Measurements from ENCODE around the gene MAP4K4.

The MAP4K4 gene

DNA sequence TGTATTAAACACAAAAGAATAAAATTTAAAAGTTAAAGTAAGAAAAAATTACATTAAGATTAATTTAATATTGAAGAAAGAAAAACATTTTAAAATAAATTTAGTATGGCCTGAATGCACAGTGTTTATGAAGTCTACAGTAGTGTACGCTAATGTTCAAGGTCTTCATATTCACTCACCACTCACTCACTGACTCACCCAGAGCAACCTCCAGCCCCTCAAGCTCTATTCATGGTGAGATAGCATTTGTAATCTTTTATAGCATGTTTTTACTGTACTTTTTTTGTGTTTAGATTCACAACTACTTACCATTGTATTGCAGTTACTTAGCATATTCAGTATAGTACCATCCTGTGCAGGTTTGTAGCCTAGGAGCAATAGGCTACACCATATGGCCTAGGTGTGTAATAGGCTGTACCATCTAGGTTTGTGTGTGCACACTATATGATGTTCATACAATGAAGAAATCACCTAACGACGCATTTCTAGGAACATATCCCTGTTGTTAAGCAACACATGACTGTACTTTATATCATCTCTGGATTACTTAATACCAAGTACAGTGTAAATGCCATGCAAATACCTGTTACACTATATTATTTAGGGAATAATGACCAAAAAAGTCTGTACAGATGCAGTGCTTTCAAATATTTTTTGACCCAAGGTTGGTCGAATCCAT lies 150.3 kb downstream of the MAP4K4 start:
- DNase-seq = no peak

GRCh38 chr2:101848769-101849410 lies 151.4 kb downstream of the MAP4K4 start:
- no peak for DNase-seq

- DNase-seq = no peak
Measured at GRCh38 chr2:101850450-101850849, 152.9 kb downstream of the MAP4K4 start.

DNA sequence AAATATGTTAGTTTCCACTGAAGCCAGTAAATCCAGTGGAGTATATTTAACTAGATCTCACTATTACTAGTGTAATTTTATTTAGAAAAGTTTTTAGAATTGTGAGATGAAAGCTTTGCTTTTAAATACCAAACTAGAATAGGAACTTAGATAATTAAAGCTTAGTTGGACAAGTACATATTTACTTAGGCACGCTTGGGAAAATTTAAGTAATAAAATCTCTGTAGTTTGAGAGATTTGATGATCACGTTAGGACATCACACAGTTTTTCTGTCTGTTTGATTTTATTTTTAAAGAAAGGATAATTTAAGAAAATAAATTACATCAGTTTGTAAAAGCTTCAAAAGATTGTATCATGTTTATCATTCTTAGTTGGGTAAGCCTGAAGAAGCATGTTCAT lies 153.5 kb downstream of the MAP4K4 start:
- DNase-seq = no peak

DNA sequence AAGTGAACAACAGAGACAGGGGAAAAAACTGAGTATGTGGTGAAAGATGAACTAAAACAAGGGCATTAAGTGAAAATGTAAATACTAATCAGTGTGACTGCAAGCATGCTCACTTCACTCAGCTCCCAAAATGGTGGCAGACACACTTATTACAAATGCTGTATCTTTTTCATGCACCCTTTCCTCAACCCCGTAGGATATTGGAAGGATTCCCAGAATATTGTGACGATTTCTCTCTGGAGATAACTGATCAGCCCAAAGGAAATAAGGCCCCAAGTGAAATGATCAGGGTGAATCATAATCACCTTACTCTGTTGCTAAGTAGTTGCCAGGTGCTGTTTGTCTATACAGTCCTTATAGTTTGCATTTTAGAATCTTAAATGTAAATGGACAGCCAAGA lies 155.3 kb downstream of the MAP4K4 start:
- no peak for DNase-seq

DNA sequence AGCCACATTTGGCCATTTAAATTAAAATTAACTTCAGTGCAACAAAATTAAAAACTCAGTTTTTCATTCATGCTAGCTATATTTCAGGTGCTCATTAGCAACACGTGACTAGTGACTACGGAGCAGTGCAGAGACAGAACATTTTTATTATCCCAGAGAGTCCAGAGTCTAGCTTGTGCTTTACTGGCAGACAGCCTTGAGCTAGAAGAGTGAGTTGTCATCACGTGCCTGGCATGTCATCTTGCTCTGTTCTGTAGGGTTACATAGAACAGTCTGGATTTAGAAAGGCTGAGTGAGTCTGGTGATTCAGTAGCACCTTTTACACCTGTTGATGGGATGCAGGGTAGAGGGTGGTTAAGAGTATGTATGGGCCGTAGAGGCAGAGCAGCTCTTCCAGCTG lies 157.4 kb downstream of the MAP4K4 start:
- DNase-seq = no peak

GRCh38 chr2:101855776-101856175 lies 158.3 kb downstream of the MAP4K4 start:
- no peak for DNase-seq

DNA sequence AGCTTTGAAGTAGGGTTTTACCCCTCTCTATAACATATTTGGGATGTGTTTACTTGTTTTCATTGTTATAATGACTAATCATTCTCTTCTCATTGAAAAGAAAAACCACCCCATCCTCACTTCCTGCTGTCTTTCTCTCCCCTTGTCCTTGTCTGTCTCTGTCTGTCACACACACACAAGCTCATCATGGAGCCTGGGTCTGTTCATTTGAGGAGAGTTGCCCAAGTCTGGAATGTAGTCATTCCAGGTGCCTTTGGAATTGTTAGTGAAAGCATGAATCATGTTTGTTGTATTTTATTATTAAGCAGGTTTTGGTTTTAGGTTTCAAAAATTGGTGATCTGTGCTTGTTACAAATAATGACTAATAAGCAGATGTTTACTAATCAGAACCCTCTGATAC lies 160.7 kb downstream of the MAP4K4 start:
- no peak for DNase-seq

- DNase-seq = no peak
Measured at GRCh38 chr2:101858910-101859309, 161.4 kb downstream of the MAP4K4 start.

- DNase-seq = no peak
Measured at GRCh38 chr2:101859604-101860003, 162.1 kb downstream of the MAP4K4 start.

- DNase-seq = no peak
Measured at GRCh38 chr2:101860157-101860556, 162.7 kb downstream of the MAP4K4 start.

- no peak for DNase-seq
Measured at GRCh38 chr2:101860782-101861181, 163.3 kb downstream of the MAP4K4 start.

DNA sequence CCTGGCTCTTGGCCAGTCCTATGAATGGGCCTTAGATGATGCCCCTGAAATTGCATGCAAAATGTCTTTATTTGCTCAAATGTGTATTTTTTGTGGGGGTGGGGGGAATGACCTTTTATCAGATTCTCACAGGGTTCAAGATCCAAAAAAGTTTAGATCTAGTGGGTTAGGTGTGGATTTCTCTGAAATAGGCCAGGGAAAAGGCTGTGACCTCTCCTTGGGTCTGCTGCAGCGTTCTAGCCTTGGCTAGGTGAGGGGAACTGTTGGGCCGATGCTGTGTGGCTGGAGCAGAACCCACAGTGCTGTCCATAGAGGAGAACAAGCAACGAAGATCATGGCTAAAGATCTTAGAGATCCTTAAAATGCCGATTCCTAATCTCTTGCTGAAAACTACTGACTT lies 163.9 kb downstream of the MAP4K4 start:
- no peak for DNase-seq

DNA sequence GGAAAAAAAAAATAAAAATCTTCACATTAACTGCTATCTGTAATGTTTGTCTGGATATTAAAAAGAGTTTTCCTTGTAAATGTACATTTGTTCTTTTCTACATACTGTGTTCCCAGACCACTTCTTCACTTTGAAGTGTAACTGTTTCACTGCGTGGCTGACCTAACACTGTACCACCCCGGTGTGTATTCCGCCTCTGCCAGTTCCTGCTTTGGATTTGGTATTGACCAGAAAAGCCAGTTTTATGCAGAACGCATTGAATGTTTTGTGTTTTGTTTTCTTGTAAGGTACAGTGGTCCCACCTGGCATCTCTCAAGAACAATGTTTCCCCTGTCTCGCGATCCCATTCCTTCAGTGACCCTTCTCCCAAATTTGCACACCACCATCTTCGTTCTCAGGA lies 166.0 kb downstream of the MAP4K4 start:
- DNase-seq = no peak

DNA sequence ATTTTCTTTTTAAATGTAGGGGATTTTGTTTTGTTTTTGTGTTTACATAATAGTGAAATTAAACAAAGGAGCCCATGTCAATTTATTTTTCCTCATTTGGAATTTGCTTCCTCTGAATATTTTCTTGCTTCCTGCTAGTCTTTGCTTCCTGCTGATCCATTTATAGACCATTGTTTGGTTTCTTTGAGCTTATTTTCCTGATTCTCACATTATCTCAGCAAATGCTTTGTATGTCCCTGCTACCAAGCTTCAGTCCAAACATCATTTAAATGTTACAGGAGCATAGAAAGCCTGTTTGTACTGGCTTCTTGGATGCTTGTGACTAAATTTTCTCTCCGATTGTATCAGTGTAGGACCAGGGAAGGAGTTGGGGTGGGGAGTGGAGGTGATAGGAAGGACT lies 166.9 kb downstream of the MAP4K4 start:
- no peak for DNase-seq

- DNase-seq = no peak
Measured at GRCh38 chr2:101868525-101868924, 171.0 kb downstream of the MAP4K4 start.

- DNase-seq = no peak
Measured at GRCh38 chr2:101869527-101869926, 172.0 kb downstream of the MAP4K4 start.

DNA sequence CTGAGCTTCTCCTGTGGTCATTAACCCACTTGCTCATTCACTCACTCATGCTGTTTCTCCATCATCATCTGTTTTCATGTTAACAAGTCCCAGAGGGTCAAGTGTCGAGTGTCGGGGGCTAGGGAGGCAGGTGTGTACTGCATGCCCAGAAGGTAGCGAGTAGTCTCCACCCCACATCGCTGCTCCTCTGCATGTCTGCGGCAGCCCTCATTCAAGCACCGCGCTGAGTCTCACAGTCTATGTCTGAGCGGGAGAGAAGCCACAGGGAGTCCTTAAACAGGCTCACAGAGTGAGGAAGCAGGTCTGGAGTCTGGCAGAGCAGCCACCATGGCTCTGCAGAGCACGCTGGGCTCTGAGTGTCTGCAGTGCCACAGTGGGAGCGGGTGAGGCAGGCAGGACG lies 172.9 kb downstream of the MAP4K4 start:
- DNase-seq = no peak

DNA sequence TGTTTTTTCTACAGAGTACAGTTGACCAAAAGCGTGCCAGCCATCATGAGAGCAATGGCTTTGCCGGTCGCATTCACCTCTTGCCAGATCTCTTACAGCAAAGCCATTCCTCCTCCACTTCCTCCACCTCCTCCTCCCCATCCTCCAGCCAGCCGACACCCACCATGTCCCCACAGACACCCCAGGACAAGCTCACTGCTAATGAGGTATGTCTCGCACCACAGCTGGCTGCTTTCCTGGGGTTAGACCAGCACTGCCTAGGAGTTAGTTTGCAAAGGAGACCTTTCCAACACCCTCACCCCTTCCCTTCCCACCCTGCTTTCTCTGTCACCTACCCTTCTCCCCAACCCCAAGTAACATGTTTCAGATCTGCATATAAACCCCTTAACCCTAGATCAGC lies 174.0 kb downstream of the MAP4K4 start:
- no peak for DNase-seq

DNA sequence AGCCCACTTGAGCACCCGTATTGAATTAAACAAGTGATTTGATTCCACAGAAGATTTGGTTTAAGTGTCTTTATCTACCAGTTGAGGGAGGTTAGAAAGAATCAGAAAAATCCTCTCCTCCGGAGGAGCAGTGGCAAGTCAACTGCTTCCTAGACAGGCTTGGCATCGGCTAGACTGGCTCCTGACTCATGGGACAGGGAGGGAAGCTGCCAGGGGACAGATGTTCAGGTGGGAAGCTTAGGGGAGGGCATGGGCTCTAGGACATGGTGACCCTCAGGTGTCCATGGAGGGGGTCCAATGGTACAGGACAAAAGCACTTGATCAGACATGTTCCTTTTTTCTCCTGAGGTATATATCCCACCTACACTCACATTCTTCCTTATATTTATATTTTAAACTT lies 175.0 kb downstream of the MAP4K4 start:
- no peak for DNase-seq

DNA sequence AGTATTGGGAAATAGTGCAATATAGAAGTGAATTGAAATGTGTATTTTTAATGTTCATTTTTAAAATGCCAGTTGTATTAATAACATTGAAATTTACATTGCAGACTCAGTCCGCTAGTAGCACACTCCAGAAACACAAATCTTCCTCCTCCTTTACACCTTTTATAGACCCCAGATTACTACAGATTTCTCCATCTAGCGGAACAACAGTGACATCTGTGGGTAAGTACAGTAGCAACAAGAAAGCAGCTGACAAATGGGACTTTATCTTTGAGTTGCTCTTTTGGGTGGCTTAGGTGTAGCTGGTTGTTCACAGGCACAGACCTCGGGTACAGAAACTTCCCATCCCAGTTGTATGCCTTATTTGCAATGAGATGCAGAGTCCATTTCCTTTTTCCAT lies 176.0 kb downstream of the MAP4K4 start:
- no peak for DNase-seq

DNA sequence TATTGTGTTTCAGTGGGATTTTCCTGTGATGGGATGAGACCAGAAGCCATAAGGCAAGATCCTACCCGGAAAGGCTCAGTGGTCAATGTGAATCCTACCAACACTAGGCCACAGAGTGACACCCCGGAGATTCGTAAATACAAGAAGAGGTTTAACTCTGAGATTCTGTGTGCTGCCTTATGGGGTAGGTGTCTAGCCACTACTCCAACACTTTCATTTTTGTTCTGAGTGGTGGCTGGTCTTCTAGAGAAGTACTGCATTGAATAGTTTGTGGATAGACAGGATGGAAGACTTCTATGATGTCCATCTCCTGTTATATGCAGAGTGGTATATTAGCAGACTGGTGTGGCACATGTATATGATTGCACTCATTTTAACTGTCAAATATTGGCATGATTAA lies 176.6 kb downstream of the MAP4K4 start:
- no peak for DNase-seq

- DNase-seq = no peak
Measured at GRCh38 chr2:101879466-101879865, 182.0 kb downstream of the MAP4K4 start.

DNA sequence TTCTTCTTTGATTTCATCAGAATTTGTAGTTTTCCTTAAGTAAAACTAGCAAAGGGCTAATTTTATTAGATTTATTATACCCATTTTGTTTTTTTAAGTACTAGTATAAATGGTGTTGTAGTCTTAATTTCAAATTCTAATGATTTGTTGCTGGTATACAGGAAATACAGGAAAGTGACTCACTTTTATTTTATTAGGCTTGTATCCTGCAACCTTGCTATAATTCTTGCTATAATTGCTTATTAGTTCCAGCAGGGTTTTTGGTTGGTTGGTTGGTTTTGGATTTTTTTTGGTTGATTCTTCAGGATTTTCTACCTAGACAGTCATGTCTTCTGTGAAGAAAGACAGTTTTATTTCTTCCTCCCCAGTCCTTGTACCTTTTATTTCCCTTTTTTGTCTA lies 183.6 kb downstream of the MAP4K4 start:
- no peak for DNase-seq

- no peak for DNase-seq
Measured at GRCh38 chr2:101882769-101883307, 185.3 kb downstream of the MAP4K4 start.

All from NCI-H2107 (cell line).